ENCODE measurements around the gene PDE6B.

DNA sequence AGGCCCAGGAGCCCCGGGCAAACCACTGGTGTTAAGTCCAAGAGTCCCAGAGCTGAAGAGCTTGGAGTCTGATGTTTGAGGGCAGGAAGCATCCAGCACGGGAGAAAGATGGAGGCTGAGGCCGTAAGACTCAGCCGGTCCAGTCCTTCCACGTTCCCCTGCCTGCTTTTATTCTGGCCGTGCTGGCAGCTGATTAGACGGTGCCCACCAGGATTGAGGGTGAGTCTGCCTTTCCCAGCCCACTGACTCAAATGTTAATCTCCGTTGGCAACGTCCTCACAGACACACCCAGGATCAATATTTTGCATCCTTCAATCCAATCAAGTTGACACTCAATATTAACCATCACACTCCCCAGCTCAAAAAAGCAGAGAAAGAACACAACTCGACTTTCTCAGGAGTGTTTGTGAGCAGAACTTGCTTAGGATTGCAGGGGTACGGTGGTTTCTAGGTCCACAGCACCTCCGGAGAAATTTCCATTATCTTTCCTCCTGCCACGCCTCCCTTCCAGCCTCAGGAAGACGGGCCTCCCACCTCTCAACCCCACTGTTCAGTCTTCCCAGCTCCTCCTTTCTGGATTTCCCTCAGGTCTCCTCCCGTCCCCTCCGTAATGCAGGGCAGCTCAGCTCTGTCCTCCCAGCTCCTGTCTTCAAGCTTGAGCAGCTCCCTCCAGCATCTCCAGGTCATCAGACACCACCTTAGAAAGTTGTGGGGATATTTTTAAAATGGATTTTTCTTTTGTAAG, 36.0 kb upstream of the PDE6B start:
- TF ChIP-seq CTCF (conservative IDR thresholded peaks at IDR 0.05; ENCODE audit: low read length) (no peak), EZH2phosphoT487 (IDR thresholded peaks at IDR 0.05; ENCODE audit: borderline replicate concordance, low read depth, low read length) (no peak)
